HG02852 (cell line): ENCODE results near the gene PHKG1.
"Not testable (repeated sequence)": the region's sequence is repeated elsewhere in the genome, so short reads cannot be mapped to it uniquely, and the experiment has no call there.

ENCODE experiments used
- ATAC-seq: cut with Tn5 transposase; IDR thresholded peaks from one replicate; pipeline ENCODE4 v1.9.1; 2021; ENCODE audit warnings: mild to moderate bottlenecking, moderate library complexity; ENCODE audit not compliant: unreplicated experiment

Gene PHKG1

GRCh38 chr7:56046721-56047445 lies 45.9 kb downstream of the PHKG1 start:
- ATAC-seq = no peak

GRCh38 chr7:56045758-56046157 lies 47.0 kb downstream of the PHKG1 start:
- ATAC-seq = not testable (repeated sequence)

- ATAC-seq = no peak
Measured at GRCh38 chr7:56040730-56041129, 52.0 kb downstream of the PHKG1 start.

GRCh38 chr7:56033671-56034432 lies 58.9 kb downstream of the PHKG1 start:
- peak; percentile 97 for ATAC-seq

GRCh38 chr7:56032578-56032977 lies 60.2 kb downstream of the PHKG1 start:
- not testable (repeated sequence) for ATAC-seq

GRCh38 chr7:56031556-56031955 lies 61.2 kb downstream of the PHKG1 start:
- not testable (repeated sequence) for ATAC-seq

GRCh38 chr7:56030340-56030739 lies 62.4 kb downstream of the PHKG1 start:
- ATAC-seq = no peak
